ENCODE measurements around the gene PPP1R37. TPM values are rescaled to one million over a fixed set of nuclear protein-coding genes. Genes with fewer than 3 reads are reported as not detected.

The PPP1R37 gene
- polyA plus RNA-seq, 3 donors: 19.9 to 25.0 (median 23.7) TPM

- no peak for DNase-seq (ENCODE audit: low read depth in 3 of 3, low spot score in 2 of 3)
Observed at GRCh38 chr19:45180936-45181335, 88.0 kb downstream of the PPP1R37 start.

GRCh38 chr19:45182758-45183157 lies 89.8 kb downstream of the PPP1R37 start:
- DNase-seq (ENCODE audit: low read depth in 3 of 3, low spot score in 2 of 3): no peak

GRCh38 chr19:45184115-45184514 lies 91.1 kb downstream of the PPP1R37 start:
- no peak for DNase-seq (ENCODE audit: low read depth in 3 of 3, low spot score in 2 of 3)

GRCh38 chr19:45186509-45187334 lies 93.7 kb downstream of the PPP1R37 start:
- no peak for DNase-seq (ENCODE audit: low read depth in 3 of 3, low spot score in 2 of 3)

GRCh38 chr19:45187421-45188100 lies 94.6 kb downstream of the PPP1R37 start:
- DNase-seq (ENCODE audit: low read depth in 3 of 3, low spot score in 2 of 3): no peak

GRCh38 chr19:45189971-45190370 lies 97.0 kb downstream of the PPP1R37 start:
- DNase-seq (ENCODE audit: low read depth in 3 of 3, low spot score in 2 of 3): no peak

GRCh38 chr19:45191375-45191774 lies 98.4 kb downstream of the PPP1R37 start:
- no peak for DNase-seq (ENCODE audit: low read depth in 3 of 3, low spot score in 2 of 3)

GRCh38 chr19:45195764-45196163 lies 102.8 kb downstream of the PPP1R37 start:
- DNase-seq (ENCODE audit: low read depth in 3 of 3, low spot score in 2 of 3): no peak

Other genes starting within 250 kb of the PPP1R37 start
- 100 to 1,000 TPM; 150 to 169 (median 157) TPM for gene NECTIN2, start 246.9 kb upstream of the PPP1R37 start, polyA plus RNA-seq (ENCODE audit: insufficient read length in 3 of 3)
- 10 to 100 TPM; 40.2 to 48.8 (median 46.0) TPM for gene TOMM40, start 201.9 kb upstream of the PPP1R37 start, polyA plus RNA-seq (ENCODE audit: insufficient read length in 3 of 3)
- 100 to 1,000 TPM; 265 to 362 (median 295) TPM for gene APOE, start 187.4 kb upstream of the PPP1R37 start, polyA plus RNA-seq (ENCODE audit: insufficient read length in 3 of 3)
- 10 to 100 TPM in 1 of 3 donors, 1 to 10 TPM in 2; 7.5 to 10.9 (median 9.1) TPM for gene APOC1, start 178.6 kb upstream of the PPP1R37 start, polyA plus RNA-seq (ENCODE audit: insufficient read length in 3 of 3)
- gene APOC4, start 150.9 kb upstream of the PPP1R37 start, polyA plus RNA-seq (ENCODE audit: insufficient read length in 3 of 3): not detected
- gene APOC2, start 147.1 kb upstream of the PPP1R37 start, polyA plus RNA-seq (ENCODE audit: insufficient read length in 3 of 3): 10 to 100 TPM in 1 of 3 donors, 1 to 10 TPM in 2; 5.8 to 12.7 (median 8.8) TPM
- gene CLPTM1, start 137.8 kb upstream of the PPP1R37 start, polyA plus RNA-seq (ENCODE audit: insufficient read length in 3 of 3): 100 to 1,000 TPM; 109 to 127 (median 113) TPM
- gene RELB, start 91.7 kb upstream of the PPP1R37 start, polyA plus RNA-seq (ENCODE audit: insufficient read length in 3 of 3): 1 to 10 TPM; 4.8 to 4.9 (median 4.8) TPM
- 10 to 100 TPM; 54.1 to 59.4 (median 56.6) TPM for gene CLASRP, start 54.1 kb upstream of the PPP1R37 start, polyA plus RNA-seq (ENCODE audit: insufficient read length in 3 of 3)
- under 1 TPM; 0.37 to 0.57 (median 0.39) TPM for gene ZNF296, start 16.7 kb upstream of the PPP1R37 start, polyA plus RNA-seq (ENCODE audit: insufficient read length in 3 of 3)
- gene GEMIN7, start 13.9 kb upstream of the PPP1R37 start, polyA plus RNA-seq (ENCODE audit: insufficient read length in 3 of 3): 10 to 100 TPM; 16.0 to 20.3 (median 20.1) TPM
- gene NKPD1, start 67.8 kb downstream of the PPP1R37 start, polyA plus RNA-seq (ENCODE audit: insufficient read length in 3 of 3): under 1 TPM; 0.11 TPM
- 10 to 100 TPM; 25.5 to 33.2 (median 32.4) TPM for gene TRAPPC6A, start 85.1 kb downstream of the PPP1R37 start, polyA plus RNA-seq (ENCODE audit: insufficient read length in 3 of 3)
- gene BLOC1S3, start 85.6 kb downstream of the PPP1R37 start, polyA plus RNA-seq (ENCODE audit: insufficient read length in 3 of 3): 10 to 100 TPM in 2 of 3 donors, 1 to 10 TPM in 1; 8.8 to 11.6 (median 10.5) TPM
- gene EXOC3L2, start 152.2 kb downstream of the PPP1R37 start, polyA plus RNA-seq (ENCODE audit: insufficient read length in 3 of 3): 1 to 10 TPM; 6.0 to 7.1 (median 7.0) TPM
- 10 to 100 TPM; 38.3 to 41.9 (median 39.6) TPM for gene MARK4, start 158.1 kb downstream of the PPP1R37 start, polyA plus RNA-seq (ENCODE audit: insufficient read length in 3 of 3)
- gene CKM, start 229.7 kb downstream of the PPP1R37 start, polyA plus RNA-seq (ENCODE audit: insufficient read length in 3 of 3): 1 to 10 TPM in 1 of 3 donors, under 1 TPM in 2; 0.57 to 1.7 (median 0.79) TPM
- gene KLC3, start 247.6 kb downstream of the PPP1R37 start, polyA plus RNA-seq (ENCODE audit: insufficient read length in 3 of 3): 1 to 10 TPM in 2 of 3 donors, under 1 TPM in 1; 0.97 to 1.1 (median 1.1) TPM

All from right renal cortex interstitium (tissue), 3 donors.